ENCODE results near the gene INPPL1. TPM values are rescaled to one million over a fixed set of nuclear protein-coding genes. Genes with fewer than 3 reads are reported as not detected.
A peak's percentile ranks its signal among the peaks of the same experiment; 100 is the strongest.
"Not testable (repeated sequence)": the region's sequence is repeated elsewhere in the genome, so short reads cannot be mapped to it uniquely, and the experiment has no call there.

INPPL1 gene
- total RNA-seq, 3 donors from 2014 or later = 122 to 205 (median 151) TPM

- ATAC-seq (no peak), DNase-seq (no peak)
- no peaks in the 10 kb centered on the region for H3K9me3 ChIP-seq
- no peaks in the 10 kb centered on the region for H3K4me1 ChIP-seq (ENCODE audit: low read depth)
- no peak for TF ChIP-seq CTCF (IDR thresholded peaks at IDR 0.05)
- H3K36me3 ChIP-seq (ENCODE audit: low read depth) = no peaks in the 10 kb centered on the region
- H3K4me3 ChIP-seq = no peak overlapping the region
- intact Hi-C loops (cut with DNase I, micrococcal nuclease) = no loop called here
Observed at GRCh38 chr11:72188267-72188666, 36.3 kb upstream of the INPPL1 start.

- TF ChIP-seq CTCF (IDR thresholded peaks at IDR 0.05) = no peak
- no peak for DNase-seq
Observed at GRCh38 chr11:72189455-72190250, 34.9 kb upstream of the INPPL1 start.

GRCh38 chr11:72190631-72191071 lies 33.9 kb upstream of the INPPL1 start:
- Histone ChIP-seq H3K36me3 (ENCODE audit: low read depth) (no peaks in the 10 kb centered on the region), H3K4me1 (ENCODE audit: low read depth) (no peaks in the 10 kb centered on the region), H3K4me3 (no peak overlapping the region), H3K9me3 (no peaks in the 10 kb centered on the region)
- intact Hi-C loops (cut with DNase I, micrococcal nuclease) = no loop called here
- ATAC-seq (no peak), DNase-seq (no peak)
- TF ChIP-seq CTCF (IDR thresholded peaks at IDR 0.05) = no peak

More at GRCh38 chr11:72189455-72190250, 34.9 kb upstream of the INPPL1 start:
- peak; percentile 58 for ATAC-seq
- Histone ChIP-seq H3K9me3 (no peaks in the 10 kb centered on the region), H3K36me3 (ENCODE audit: low read depth) (no peaks in the 10 kb centered on the region), H3K4me3 (no peak overlapping the region), H3K4me1 (ENCODE audit: low read depth) (no peaks in the 10 kb centered on the region)
- intact Hi-C loops (cut with DNase I, micrococcal nuclease) = no loop called here

- intact Hi-C loops (cut with DNase I, micrococcal nuclease) = no loop called here
- ATAC-seq = peak; percentile 31
- Histone ChIP-seq H3K4me1 (ENCODE audit: low read depth) (no peaks in the 10 kb centered on the region), H3K9me3 (no peaks in the 10 kb centered on the region), H3K36me3 (ENCODE audit: low read depth) (no peaks in the 10 kb centered on the region), H3K4me3 (no peak within 1 kb of the TSS)
- no peak for DNase-seq
- TF ChIP-seq CTCF (IDR thresholded peaks at IDR 0.05) = no peak
Observed at GRCh38 chr11:72191961-72192381, 32.6 kb upstream of the INPPL1 start, which contains the start of gene FOLR1. Gene FOLR1, plus strand, starts transcription at chr11:72192140. Its CDS starts 34 bp downstream, at chr11:72192174.

GRCh38 chr11:72195518-72196270 lies 28.9 kb upstream of the INPPL1 start:
- Histone ChIP-seq H3K9me3 (no peaks in the 10 kb centered on the region), H3K4me1 (ENCODE audit: low read depth) (no peaks in the 10 kb centered on the region), H3K36me3 (ENCODE audit: low read depth) (no peaks in the 10 kb centered on the region), H3K4me3 (no peak overlapping the region)
- intact Hi-C loops (cut with DNase I, micrococcal nuclease) = no loop called here
- ATAC-seq = peak; percentile 11
- DNase-seq = no peak
- TF ChIP-seq CTCF (IDR thresholded peaks at IDR 0.05) = no peak

- H3K36me3 ChIP-seq (ENCODE audit: low read depth); H3K4me1 ChIP-seq (ENCODE audit: low read depth); H3K9me3 ChIP-seq; H3K4me3 ChIP-seq; intact Hi-C loops (cut with DNase I, micrococcal nuclease); ATAC-seq; DNase-seq: not testable (repeated sequence)
Observed at GRCh38 chr11:72201445-72201844, 23.1 kb upstream of the INPPL1 start.

All from mucosa of descending colon (tissue), 3 donors.